ENCODE measurements around the gene NR3C2.

The NR3C2 gene

GRCh38 chr4:148296498-148296897, 145.7 kb downstream of the NR3C2 start:
- no peak for DNase-seq (ENCODE audit: extremely low read depth, low read depth)
- no peak for TF ChIP-seq CTCF (IDR thresholded peaks at IDR 0.05; ENCODE audit: low read depth, low read length)

GRCh38 chr4:148295642-148296041, 146.6 kb downstream of the NR3C2 start:
- no peak for TF ChIP-seq CTCF (IDR thresholded peaks at IDR 0.05; ENCODE audit: low read depth, low read length)
- no peak for DNase-seq (ENCODE audit: extremely low read depth, low read depth)

GRCh38 chr4:148293571-148293970, 148.6 kb downstream of the NR3C2 start:
- TF ChIP-seq CTCF (IDR thresholded peaks at IDR 0.05; ENCODE audit: low read depth, low read length): no peak
- DNase-seq (ENCODE audit: extremely low read depth, low read depth): no peak

GRCh38 chr4:148292686-148293085, 149.5 kb downstream of the NR3C2 start:
- no peak for TF ChIP-seq CTCF (IDR thresholded peaks at IDR 0.05; ENCODE audit: low read depth, low read length)
- no peak for DNase-seq (ENCODE audit: extremely low read depth, low read depth)

GRCh38 chr4:148289740-148290139, 152.5 kb downstream of the NR3C2 start:
- no peak for TF ChIP-seq CTCF (IDR thresholded peaks at IDR 0.05; ENCODE audit: low read depth, low read length)
- DNase-seq (ENCODE audit: extremely low read depth, low read depth): no peak

- DNase-seq (ENCODE audit: extremely low read depth, low read depth): no peak
- no peak for TF ChIP-seq CTCF (IDR thresholded peaks at IDR 0.05; ENCODE audit: low read depth, low read length)
These were observed 153.8 kb downstream of the NR3C2 start for GRCh38 chr4:148288448-148288847.

GRCh38 chr4:148287111-148287510, 155.1 kb downstream of the NR3C2 start:
- DNase-seq (ENCODE audit: extremely low read depth, low read depth): no peak
- no peak for TF ChIP-seq CTCF (IDR thresholded peaks at IDR 0.05; ENCODE audit: low read depth, low read length)
